BLaER1 treated with 17β-estradiol and CSF1 and Interleukin-3, amounts not matched to agents 10 nM and 100 nM (cell line): Measurements from ENCODE around the gene PRKCD.

ENCODE experiments used
- H3K27ac ChIP-seq, 11 experiments: shearing (Covaris generic); formaldehyde crosslinking; 2 replicates each; pipeline ENCODE4 v1.8.1; 2022
- H3K27me3 ChIP-seq, 11 experiments: shearing (Covaris generic); formaldehyde crosslinking; 2 replicates each; pipeline ENCODE4 v1.8.1; 2022
- H3K36me3 ChIP-seq, 11 experiments: shearing (Covaris generic); formaldehyde crosslinking; 2 replicates each; pipeline ENCODE4 v1.8.1; 2022
- H3K4me1 ChIP-seq, 10 experiments: shearing (Covaris generic); formaldehyde crosslinking; 2 replicates each; pipeline ENCODE4 v1.8.1; 2022
- H3K4me2 ChIP-seq, 11 experiments: shearing (Covaris generic); formaldehyde crosslinking; 2 replicates each; pipeline ENCODE4 v1.8.1; 2022
- H3K4me3 ChIP-seq, 10 experiments: shearing (Covaris generic); formaldehyde crosslinking; 2 replicates each; pipeline ENCODE4 v1.8.1; 2022
- H3K9ac ChIP-seq, 11 experiments: shearing (Covaris generic); formaldehyde crosslinking; 2 replicates each; pipeline ENCODE4 v1.8.1; 2022
- H3K9me3 ChIP-seq, 11 experiments: shearing (Covaris generic); formaldehyde crosslinking; replicated peaks in 1 of 11; 2 replicates each; pipeline ENCODE4 v1.8.1; 2022
- H4K20me1 ChIP-seq, 11 experiments: shearing (Covaris generic); formaldehyde crosslinking; 2 replicates each; pipeline ENCODE4 v1.8.1; 2022
- Cebpa-rat ChIP-seq, 11 experiments: shearing (Covaris generic); IDR thresholded peaks; 2 replicates each; pipeline ENCODE4 v1.8.1; 2022

Gene PRKCD

DNA sequence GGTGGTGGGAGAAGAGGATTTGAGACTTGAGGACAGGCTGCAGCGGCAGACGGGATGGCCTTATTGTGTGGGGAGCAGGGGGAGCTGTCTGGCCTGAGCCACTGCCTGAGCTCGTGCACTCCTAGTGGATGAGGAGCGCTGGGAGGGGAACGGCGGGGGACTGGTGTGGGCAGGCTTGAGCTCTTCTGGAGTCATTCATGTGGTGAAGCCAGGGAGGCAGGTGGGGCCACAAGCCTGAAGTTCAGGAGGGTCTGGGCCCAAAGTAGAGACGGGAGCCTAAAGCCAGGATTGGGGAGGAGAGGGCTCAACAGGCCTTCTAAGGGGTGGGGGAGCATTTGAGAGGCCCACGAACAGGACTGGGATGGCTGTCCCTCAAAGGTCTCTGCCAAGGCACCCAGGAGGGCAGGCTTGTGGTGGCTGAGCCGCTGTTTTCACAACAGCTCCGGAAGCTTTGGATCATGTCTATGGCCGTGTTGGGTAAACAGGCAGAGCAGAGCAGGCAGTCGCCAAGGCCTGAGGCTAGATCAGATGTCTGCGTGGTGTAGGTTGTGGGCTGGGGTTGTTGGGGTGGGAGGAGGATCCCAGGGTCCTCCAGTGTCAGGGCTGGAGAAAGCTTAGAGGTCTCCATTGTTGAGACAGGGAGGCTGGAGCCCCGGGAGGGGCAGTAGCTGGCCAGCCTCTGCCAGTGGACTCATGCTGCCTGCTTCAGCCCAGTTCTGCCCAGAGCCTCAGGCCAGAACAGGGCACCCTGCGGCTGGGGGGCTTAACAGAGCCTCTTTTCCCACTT, 8.2 kb downstream of the PRKCD start:
- peak overlapping the region; percentile 79 to 100 (median 98) for H3K27ac ChIP-seq
- peak in 6 of 11 experiments; percentile 35 to 85 (median 60); a peak in 5 of 22 replicates for TF ChIP-seq Cebpa-rat (IDR thresholded peaks at IDR 0.05)
- peak overlapping the region; percentile 75 to 99 (median 89) for H3K9ac ChIP-seq
- H3K36me3 ChIP-seq = peaks cover 29 to 86% (median 71%) of the 10 kb centered on the region in 11 experiments; a peak in 21 of 22 replicates
- H3K4me1 ChIP-seq = peaks cover 93 to 100% (median 100%) of the 10 kb centered on the region in 10 experiments
- H3K9me3 ChIP-seq = no peaks in the 10 kb centered on the region
- H3K27me3 ChIP-seq = no peaks in the 10 kb centered on the region
- H3K4me2 ChIP-seq = peak overlapping the region; percentile 93 to 100 (median 99)
- H3K4me3 ChIP-seq = peak overlapping the region in 9 of 10 experiments; percentile 8 to 100 (median 91); a peak in 16 of 20 replicates
- H4K20me1 ChIP-seq = peaks cover 19 to 97% (median 52%) of the 10 kb centered on the region in 11 experiments

DNA sequence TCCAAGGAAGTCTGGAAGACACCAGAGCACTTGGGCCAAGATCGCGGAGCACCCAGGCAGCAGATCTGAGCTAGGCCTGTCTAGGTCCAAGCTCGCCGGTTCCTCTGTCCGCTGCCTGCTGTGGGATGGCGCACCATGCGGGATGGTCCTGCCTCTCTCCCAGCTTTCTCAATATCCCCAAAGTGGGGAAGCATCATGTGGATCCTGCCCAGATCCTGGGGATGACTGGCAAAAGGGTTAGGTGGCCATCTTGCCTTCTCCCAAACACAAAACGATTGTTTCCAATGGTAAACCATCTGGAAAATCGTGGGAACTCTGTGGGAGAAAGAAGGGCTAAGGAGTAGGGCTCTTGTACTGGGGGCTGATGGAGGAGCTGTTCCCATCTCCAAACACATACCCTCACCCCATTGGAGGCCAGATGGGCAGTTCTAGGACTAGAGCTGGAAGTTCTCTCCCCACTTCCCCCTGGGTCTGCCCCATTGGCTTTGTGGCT, 8.9 kb downstream of the PRKCD start:
- peak in 2 of 11 experiments; percentile 95 to 98; a peak in 6 of 22 replicates for TF ChIP-seq Cebpa-rat (IDR thresholded peaks at IDR 0.05)
- Histone ChIP-seq H3K4me1 (peaks cover 93 to 100% (median 100%) of the 10 kb centered on the region in 10 experiments), H3K9ac (peak overlapping the region; percentile 75 to 99 (median 89)), H3K4me2 (peak overlapping the region; percentile 93 to 100 (median 99)), H3K27me3 (no peaks in the 10 kb centered on the region), H3K9me3 (no peaks in the 10 kb centered on the region), H4K20me1 (peaks cover 16 to 97% (median 52%) of the 10 kb centered on the region in 11 experiments; a peak in 21 of 22 replicates), H3K36me3 (peaks cover 26 to 86% (median 71%) of the 10 kb centered on the region in 11 experiments; a peak in 21 of 22 replicates), H3K27ac (peak overlapping the region; percentile 79 to 100 (median 98)), H3K4me3 (peak overlapping the region in 9 of 10 experiments; percentile 8 to 100 (median 56); a peak in 16 of 20 replicates)

DNA sequence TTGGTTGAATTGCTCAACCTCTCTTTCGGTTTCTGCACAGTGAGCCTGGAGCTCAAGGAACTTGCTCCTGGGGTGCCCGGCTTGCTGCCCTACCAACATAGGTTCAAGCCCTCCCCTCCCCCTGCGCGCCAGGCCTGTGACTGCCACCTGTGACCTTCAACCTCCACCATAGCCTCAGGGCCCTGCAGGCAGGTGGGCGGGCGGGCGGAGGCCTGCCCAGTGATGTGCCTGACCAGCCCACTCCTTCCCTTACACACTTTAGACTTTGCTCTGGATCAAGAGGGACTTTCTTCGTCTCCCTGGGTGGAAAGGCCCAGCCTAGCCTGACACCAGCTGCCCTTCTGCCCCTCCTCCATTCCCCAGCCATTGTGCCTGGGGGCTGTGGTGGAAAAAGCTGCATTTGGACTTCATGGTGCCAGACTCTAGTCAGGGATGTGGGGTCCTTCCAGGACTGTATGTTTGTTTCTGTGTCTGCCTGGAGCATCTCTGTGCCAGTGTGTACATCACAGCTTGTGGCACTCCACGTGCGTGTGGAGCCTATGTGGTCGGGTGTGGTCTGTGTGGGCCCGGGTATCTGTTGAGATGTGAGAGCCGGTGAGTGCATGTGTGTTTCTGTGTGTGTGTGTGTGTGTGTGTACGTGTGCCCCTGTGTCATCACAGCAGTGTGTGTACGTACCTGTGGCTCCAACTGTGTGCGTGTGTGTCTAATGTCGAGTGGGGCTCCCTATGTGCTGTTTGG, 9.5 kb downstream of the PRKCD start:
- Histone ChIP-seq H3K9ac (peak overlapping the region; percentile 74 to 99 (median 89)), H3K4me1 (peaks cover 88 to 100% (median 99%) of the 10 kb centered on the region in 10 experiments), H4K20me1 (peaks cover 14 to 97% (median 52%) of the 10 kb centered on the region in 11 experiments; a peak in 21 of 22 replicates), H3K4me2 (peak overlapping the region; percentile 93 to 100 (median 99)), H3K27ac (peak overlapping the region; percentile 53 to 100 (median 98)), H3K36me3 (peaks cover 22 to 86% (median 71%) of the 10 kb centered on the region in 11 experiments; a peak in 21 of 22 replicates), H3K9me3 (no peaks in the 10 kb centered on the region), H3K4me3 (peak overlapping the region in 9 of 10 experiments; percentile 41 to 100 (median 51); a peak in 18 of 20 replicates), H3K27me3 (no peaks in the 10 kb centered on the region)
- TF ChIP-seq Cebpa-rat (IDR thresholded peaks at IDR 0.05) = peak in 9 of 11 experiments; percentile 79 to 98 (median 95); a peak in 17 of 22 replicates

DNA sequence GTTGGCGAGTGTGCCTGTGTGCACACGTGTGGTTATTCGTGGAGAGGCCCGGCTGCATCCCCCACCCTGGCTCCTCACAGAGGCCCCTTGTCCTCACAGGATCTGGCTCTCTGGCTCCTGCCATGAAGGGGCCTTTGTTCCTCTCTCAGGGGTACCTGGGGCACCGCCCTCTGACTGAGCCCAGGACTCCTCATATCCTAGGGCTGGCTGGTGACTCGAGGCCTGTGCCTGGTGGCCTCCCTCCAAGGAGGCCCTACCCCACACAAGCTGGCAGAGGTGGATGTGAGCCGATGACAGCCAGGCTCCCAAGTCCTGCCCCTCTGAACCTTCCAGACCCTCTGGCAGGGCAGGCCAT, 10.0 kb downstream of the PRKCD start:
- Histone ChIP-seq H3K27ac (peak overlapping the region; percentile 53 to 100 (median 98)), H3K9ac (peak overlapping the region; percentile 74 to 99 (median 89)), H3K4me1 (peaks cover 82 to 100% (median 99%) of the 10 kb centered on the region in 10 experiments), H3K4me3 (peak overlapping the region in 9 of 10 experiments; percentile 22 to 100 (median 51); a peak in 17 of 20 replicates), H4K20me1 (peaks cover 14 to 97% (median 52%) of the 10 kb centered on the region in 11 experiments), H3K27me3 (no peaks in the 10 kb centered on the region), H3K4me2 (peak overlapping the region; percentile 93 to 100 (median 99)), H3K9me3 (no peaks in the 10 kb centered on the region), H3K36me3 (peaks cover 27 to 86% (median 71%) of the 10 kb centered on the region in 11 experiments)
- TF ChIP-seq Cebpa-rat (IDR thresholded peaks at IDR 0.05) = no peak

DNA sequence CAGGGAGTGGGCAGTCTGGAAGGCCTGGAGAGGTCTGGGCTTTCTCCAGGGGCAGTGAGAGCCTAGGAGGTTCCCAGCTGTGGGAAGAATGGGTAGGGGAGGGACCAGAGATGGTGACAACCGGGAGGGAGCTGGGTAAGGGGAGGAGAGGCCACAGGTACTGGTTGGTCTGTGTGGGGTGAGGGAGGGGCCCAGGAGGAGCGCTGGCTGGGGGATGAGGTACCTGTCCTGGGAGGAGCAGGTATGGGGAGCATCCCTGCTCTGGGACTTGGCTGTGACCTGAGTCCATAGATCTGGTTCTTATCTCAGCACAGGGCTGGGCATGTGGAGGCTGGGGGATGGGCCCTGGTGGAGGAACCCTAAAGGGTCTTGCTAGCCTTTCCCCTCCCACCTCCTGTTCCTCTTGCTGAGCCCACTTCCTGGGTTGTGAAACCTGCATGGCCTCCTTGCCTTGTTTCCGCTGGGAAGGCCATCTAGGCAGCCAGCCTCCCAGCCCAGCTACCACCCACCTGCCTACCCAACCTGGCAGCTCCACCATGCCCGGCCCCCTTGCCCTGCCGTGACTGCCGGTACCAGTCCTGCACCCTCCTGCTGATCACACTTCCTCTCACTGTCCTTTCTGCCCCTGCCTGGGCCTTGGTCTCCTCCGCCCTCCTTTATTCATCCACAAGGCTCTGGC, 11.0 kb downstream of the PRKCD start:
- Histone ChIP-seq H3K4me2 (peak overlapping the region; percentile 93 to 100 (median 99)), H3K9ac (peak overlapping the region; percentile 74 to 99 (median 89)), H3K36me3 (peaks cover 28 to 86% (median 72%) of the 10 kb centered on the region in 11 experiments), H3K27me3 (no peaks in the 10 kb centered on the region), H3K9me3 (no peaks in the 10 kb centered on the region), H3K27ac (peak overlapping the region; percentile 53 to 100 (median 98)), H4K20me1 (peaks cover 22 to 97% (median 53%) of the 10 kb centered on the region in 11 experiments), H3K4me3 (peak overlapping the region in 9 of 10 experiments; percentile 39 to 100 (median 51); a peak in 18 of 20 replicates), H3K4me1 (peaks cover 73 to 100% (median 100%) of the 10 kb centered on the region in 10 experiments)
- TF ChIP-seq Cebpa-rat (IDR thresholded peaks at IDR 0.05) = peak in 8 of 11 experiments; percentile 30 to 79 (median 62); a peak in 11 of 22 replicates

DNA sequence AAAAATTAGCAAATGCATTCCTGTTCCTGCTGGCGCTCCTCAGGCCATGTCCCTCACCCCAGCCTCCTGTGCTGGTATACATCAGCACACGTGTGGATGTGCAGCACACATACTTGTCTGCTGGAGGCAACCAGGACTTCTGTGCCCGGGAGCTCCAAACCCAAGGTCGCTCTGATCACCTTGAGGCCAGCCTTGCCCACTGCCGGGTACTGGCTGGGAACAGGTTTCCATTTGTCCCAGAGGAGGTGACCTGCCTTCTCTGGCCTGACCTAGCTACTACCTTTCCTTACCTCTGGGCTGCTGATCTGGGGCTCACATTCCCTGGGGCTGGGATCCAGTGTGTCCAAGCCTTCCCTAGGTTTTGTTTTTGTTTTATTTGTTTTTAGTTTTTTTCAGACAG, 12.1 kb downstream of the PRKCD start:
- Histone ChIP-seq H3K4me1 (peaks cover 61 to 100% (median 100%) of the 10 kb centered on the region in 10 experiments), H3K27me3 (no peaks in the 10 kb centered on the region), H3K27ac (peak overlapping the region in 10 of 11 experiments; percentile 11 to 100 (median 98); a peak in 19 of 22 replicates), H3K9ac (peak overlapping the region; percentile 74 to 99 (median 89); a peak in 19 of 22 replicates), H3K4me2 (peak overlapping the region; percentile 93 to 100 (median 99); a peak in 21 of 22 replicates), H3K36me3 (peaks cover 39 to 86% (median 75%) of the 10 kb centered on the region in 11 experiments), H3K4me3 (peak overlapping the region in 3 of 10 experiments; percentile 56 to 100 (median 98); a peak in 5 of 20 replicates), H3K9me3 (no peaks in the 10 kb centered on the region), H4K20me1 (peaks cover 31 to 97% (median 64%) of the 10 kb centered on the region in 11 experiments)
- TF ChIP-seq Cebpa-rat (IDR thresholded peaks at IDR 0.05) = no peak

DNA sequence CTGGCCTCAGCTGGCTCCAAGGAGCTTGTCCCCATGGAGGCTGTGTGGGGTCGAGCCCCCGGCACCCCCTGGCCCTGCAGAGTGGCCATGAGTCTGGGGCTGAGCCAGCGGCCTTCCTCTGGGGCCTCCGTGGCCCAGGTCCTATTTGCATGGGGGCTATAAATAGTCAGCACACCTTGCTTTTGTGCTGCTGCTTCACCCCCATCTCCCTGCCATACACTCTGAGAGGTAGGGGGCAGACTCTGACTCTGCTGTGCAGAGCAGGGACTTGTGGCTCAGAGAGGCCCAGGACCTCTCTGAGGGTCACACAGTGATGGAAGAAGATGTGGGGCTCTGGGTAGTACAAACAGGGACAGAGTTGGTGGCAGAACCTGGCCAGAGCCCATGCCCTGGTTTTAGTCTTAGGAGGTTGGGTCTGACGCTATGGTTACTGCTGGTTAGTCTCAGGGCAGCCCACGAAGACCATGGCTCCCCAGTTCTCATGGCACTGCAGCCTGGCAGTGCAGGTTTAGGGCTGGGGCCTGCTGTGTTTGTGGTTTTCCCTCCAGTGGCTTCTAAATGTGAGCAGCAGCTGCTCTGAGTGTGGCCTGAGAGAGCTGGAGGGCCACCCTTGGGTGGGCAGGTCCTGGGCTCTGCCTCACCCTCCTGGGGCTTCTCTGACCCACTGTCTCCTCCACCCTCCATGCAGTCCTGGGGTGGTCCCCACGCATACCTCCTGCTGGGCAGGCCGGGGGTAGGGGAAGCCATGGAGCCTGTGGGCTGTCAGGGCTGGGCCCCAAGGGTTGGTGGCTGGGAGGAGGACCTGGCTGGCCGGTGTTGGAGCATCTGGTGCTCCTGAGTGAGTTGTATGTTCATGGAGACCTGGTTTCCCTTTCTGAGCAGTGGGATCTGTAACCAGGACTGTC, 13.6 kb downstream of the PRKCD start:
- peaks cover 58 to 100% (median 100%) of the 10 kb centered on the region in 10 experiments for H3K4me1 ChIP-seq
- H3K4me3 ChIP-seq = peak overlapping the region in 1 of 10 experiments; percentile 22; a peak in 1 of 20 replicates
- no peak for TF ChIP-seq Cebpa-rat (IDR thresholded peaks at IDR 0.05)
- peak overlapping the region; percentile 32 to 100 (median 98); a peak in 21 of 22 replicates for H3K4me2 ChIP-seq
- H4K20me1 ChIP-seq = peaks cover 35 to 99% (median 79%) of the 10 kb centered on the region in 11 experiments
- H3K27ac ChIP-seq = peak overlapping the region; percentile 10 to 100 (median 98); a peak in 20 of 22 replicates
- H3K9me3 ChIP-seq = no peaks in the 10 kb centered on the region
- no peaks in the 10 kb centered on the region for H3K27me3 ChIP-seq
- H3K36me3 ChIP-seq = peaks cover 54 to 95% (median 86%) of the 10 kb centered on the region in 11 experiments
- peak overlapping the region; percentile 18 to 99 (median 57); a peak in 19 of 22 replicates for H3K9ac ChIP-seq
